ENCODE results near the gene PJA2. TPM values are rescaled to one million over a fixed set of nuclear protein-coding genes. Genes with fewer than 3 reads are reported as not detected.

PJA2 gene
- total RNA-seq, 2 donors from 2014 or later: 94.8 to 119 TPM

DNA sequence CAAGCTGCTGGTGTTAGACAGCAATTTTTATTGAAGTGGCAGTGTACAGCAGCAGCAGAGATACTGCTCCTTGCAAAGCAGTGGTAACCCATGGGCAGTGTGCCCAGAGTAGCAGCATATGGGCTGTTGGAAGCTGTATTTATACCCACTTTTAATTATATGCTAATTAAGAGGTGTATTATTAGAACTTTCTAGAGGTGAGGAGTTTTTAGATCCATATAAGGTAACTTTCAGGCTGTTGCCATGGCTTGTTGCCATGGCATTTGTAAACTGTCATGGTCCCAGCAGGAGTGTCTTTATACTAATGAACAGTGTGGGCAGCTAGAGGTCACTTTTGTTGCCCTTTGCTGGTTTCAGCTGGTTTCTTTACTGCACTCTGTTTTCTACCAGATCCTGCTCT, 3.7 kb upstream of the PJA2 start:
- Histone ChIP-seq H3K27me3 (replicated peaks; ENCODE audit: insufficient read depth) (no peaks in the 10 kb centered on the region), H3K27ac (peak overlapping the region; percentile 19 to 28), H3K36me3 (no peaks in the 10 kb centered on the region), H3K4me3 (no peak overlapping the region), H3K9me3 (no peaks in the 10 kb centered on the region), H3K4me1 (replicated peaks) (peaks cover 4% of the 10 kb centered on the region)
- TF ChIP-seq, protein P1, sequence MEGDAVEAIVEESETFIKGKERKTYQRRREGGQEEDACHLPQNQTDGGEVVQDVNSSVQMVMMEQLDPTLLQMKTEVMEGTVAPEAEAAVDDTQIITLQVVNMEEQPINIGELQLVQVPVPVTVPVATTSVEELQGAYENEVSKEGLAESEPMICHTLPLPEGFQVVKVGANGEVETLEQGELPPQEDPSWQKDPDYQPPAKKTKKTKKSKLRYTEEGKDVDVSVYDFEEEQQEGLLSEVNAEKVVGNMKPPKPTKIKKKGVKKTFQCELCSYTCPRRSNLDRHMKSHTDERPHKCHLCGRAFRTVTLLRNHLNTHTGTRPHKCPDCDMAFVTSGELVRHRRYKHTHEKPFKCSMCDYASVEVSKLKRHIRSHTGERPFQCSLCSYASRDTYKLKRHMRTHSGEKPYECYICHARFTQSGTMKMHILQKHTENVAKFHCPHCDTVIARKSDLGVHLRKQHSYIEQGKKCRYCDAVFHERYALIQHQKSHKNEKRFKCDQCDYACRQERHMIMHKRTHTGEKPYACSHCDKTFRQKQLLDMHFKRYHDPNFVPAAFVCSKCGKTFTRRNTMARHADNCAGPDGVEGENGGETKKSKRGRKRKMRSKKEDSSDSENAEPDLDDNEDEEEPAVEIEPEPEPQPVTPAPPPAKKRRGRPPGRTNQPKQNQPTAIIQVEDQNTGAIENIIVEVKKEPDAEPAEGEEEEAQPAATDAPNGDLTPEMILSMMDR (IDR thresholded peaks at IDR 0.05): no peak
- TF ChIP-seq POLR2AphosphoS5 (IDR thresholded peaks at IDR 0.05): no peak
- no peak for TF ChIP-seq POLR2A (IDR thresholded peaks at IDR 0.05)
- intact Hi-C loops (cut with DNase I): no loop called here
- no peak for DNase-seq (ENCODE audit: low spot score)

DNA sequence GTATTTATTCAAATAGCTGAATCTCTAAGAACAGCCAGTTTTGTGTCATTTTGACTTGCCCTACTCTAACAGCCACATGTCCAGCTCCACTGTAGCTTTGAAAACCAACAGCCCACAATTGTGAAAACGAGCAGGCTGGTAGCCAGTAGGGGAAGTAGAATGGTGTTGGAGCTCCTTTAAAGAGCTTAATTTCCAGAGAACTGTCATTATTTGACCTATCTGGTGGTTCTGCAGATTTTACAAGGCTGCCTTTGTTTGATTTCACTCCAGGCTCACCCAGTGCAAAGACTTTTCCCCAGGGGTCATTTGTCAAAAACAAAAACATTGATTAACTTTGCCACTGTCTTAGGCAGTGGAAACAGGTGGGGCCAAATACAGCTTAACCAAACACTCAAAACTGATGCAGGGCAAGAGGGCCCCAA, 3.2 kb upstream of the PJA2 start:
- H3K4me3 ChIP-seq: no peak overlapping the region
- intact Hi-C loops (cut with DNase I): no loop called here
- H3K27ac ChIP-seq: peak overlapping the region; percentile 19 to 28
- TF ChIP-seq POLR2A (IDR thresholded peaks at IDR 0.05): no peak
- TF ChIP-seq, protein P1 (IDR thresholded peaks at IDR 0.05): no peak
- no peak for TF ChIP-seq POLR2AphosphoS5 (IDR thresholded peaks at IDR 0.05)
- no peaks in the 10 kb centered on the region for H3K27me3 ChIP-seq (replicated peaks; ENCODE audit: insufficient read depth)
- DNase-seq (ENCODE audit: low spot score): no peak
- no peaks in the 10 kb centered on the region for H3K36me3 ChIP-seq
- H3K9me3 ChIP-seq: no peaks in the 10 kb centered on the region
- H3K4me1 ChIP-seq (replicated peaks): peaks cover 4% of the 10 kb centered on the region
- WGBS: 8% methylated on average over 1 of the region's 1 CpG

DNA sequence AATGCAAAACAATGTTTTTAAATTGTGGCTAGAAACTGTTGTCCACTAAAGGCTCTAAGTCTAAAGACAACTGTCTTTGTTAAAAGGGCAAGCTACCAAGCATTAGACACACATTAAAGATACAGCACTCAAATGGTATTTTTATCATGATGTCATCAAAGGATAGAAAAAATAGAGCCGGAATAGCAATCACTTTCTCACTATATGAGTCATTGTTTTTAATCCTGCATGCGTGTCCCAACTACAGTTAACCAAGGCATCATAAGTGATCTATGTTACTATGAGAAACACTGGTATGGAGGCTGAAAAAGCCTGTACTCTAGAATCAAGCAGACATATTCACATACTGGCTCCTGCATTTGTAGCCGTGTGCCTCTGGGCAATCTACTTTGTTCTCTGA, 1.9 kb upstream of the PJA2 start:
- TF ChIP-seq, protein P1 (IDR thresholded peaks at IDR 0.05): no peak
- TF ChIP-seq POLR2A (IDR thresholded peaks at IDR 0.05) (no peak), POLR2AphosphoS5 (IDR thresholded peaks at IDR 0.05) (no peak)
- Histone ChIP-seq H3K36me3 (no peaks in the 10 kb centered on the region), H3K9me3 (no peaks in the 10 kb centered on the region), H3K27ac (peak overlapping the region in 1 of 2 donors; percentile 99), H3K4me1 (replicated peaks) (peaks cover 4% of the 10 kb centered on the region), H3K4me3 (no peak overlapping the region), H3K27me3 (replicated peaks; ENCODE audit: insufficient read depth) (no peaks in the 10 kb centered on the region)
- intact Hi-C loops (cut with DNase I): loop anchor here (2.0 kb wide), 1 partner anchor 663 kb away; no protein-coding TSS in a partner anchor
- DNase-seq (ENCODE audit: low spot score): no peak
- 43% methylated on average over 3 of the region's 3 CpGs for WGBS

DNA sequence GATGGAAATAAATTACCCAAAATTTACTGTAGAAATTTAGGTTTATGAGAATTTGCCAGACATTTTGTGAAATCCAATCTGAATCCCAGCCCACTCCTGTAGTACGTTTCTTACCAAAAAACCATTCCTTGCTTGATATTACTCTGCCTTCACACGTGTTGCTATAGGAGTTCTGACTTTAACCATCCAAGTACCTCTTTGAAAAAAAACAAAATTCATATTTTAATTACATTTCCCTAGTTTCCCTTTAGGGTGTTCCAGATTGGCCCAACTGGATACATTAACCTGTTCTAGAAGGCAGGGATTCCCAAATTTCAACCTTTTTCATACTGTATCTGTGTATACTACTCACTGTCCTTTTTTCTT, 1.4 kb upstream of the PJA2 start:
- Histone ChIP-seq H3K27me3 (replicated peaks; ENCODE audit: insufficient read depth) (no peaks in the 10 kb centered on the region), H3K27ac (peak overlapping the region; percentile 99), H3K4me3 (peak overlapping the region; percentile 88 to 91), H3K9me3 (no peaks in the 10 kb centered on the region), H3K4me1 (replicated peaks) (peaks cover 4% of the 10 kb centered on the region), H3K36me3 (no peaks in the 10 kb centered on the region)
- intact Hi-C loops (cut with DNase I): loop anchor here (2.0 kb wide), 1 partner anchor 662 kb away; no protein-coding TSS in a partner anchor
- TF ChIP-seq POLR2AphosphoS5 (IDR thresholded peaks at IDR 0.05) (no peak), POLR2A (IDR thresholded peaks at IDR 0.05) (no peak)
- TF ChIP-seq, protein P1 (IDR thresholded peaks at IDR 0.05): no peak
- DNase-seq (ENCODE audit: low spot score): no peak
- 7% methylated on average over 2 of the region's 2 CpGs for WGBS

DNA sequence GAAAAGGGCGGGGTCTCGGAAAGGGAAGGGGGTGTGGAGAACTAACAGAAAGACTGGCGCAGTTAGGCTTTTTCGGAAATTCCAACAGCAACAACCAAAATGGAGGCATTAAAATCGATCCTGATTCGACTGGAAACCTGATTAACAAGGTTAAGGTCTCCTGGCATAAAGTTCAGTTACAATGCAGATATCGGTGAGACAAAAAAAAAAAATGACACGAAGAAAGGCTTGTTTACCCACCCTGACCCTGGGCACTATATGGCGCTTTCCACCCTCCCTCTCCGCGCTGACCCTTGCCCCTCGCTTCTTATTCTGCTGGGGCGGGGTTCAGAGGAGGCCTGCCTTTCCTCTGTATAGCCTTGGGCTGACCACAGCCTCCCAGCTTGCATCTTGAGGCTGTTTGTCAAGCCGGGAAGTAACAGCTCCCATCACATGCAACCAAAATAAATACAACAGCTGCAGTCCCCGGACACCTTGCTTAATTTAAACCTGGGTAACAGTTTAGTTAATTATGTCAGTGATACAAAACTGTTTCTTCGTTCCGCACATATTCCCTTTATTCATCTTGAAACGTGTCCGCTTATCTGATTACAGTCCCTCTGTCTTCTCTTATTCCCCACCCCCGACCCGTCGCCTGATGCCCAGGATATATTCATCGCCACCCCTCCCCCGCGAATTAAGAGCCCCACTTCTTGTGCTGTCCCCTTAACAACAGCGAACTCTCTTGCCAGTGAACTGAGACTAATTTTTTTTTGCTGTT, 795 bp upstream of the PJA2 start:
- 1% methylated on average over 26 of the region's 26 CpGs for WGBS
- Histone ChIP-seq H3K36me3 (no peaks in the 10 kb centered on the region), H3K4me3 (peak overlapping the region; percentile 88 to 91), H3K27ac (peak overlapping the region; percentile 99), H3K9me3 (no peaks in the 10 kb centered on the region), H3K27me3 (replicated peaks; ENCODE audit: insufficient read depth) (no peaks in the 10 kb centered on the region), H3K4me1 (replicated peaks) (peaks cover 4% of the 10 kb centered on the region)
- intact Hi-C loops (cut with DNase I): loop anchor here (2.0 kb wide), 1 partner anchor 662 kb away; no protein-coding TSS in a partner anchor
- peak; percentile 69 for TF ChIP-seq POLR2A (IDR thresholded peaks at IDR 0.05)
- TF ChIP-seq, protein P1 (IDR thresholded peaks at IDR 0.05): no peak
- DNase-seq (ENCODE audit: low spot score): peak; percentile 45
